HEK293T (cell line): ENCODE measurements around the gene HBA2.

Source experiments
- CTCF ChIA-PET: fragments of 350-600 bp; formaldehyde crosslinking; extraction: SDS; loops from one replicate; lab custom pipeline; 2021; ENCODE audit warnings: antibody characterized with exemption, inconsistent platforms; lab: Yijun Ruan, JAX
- POLR2A ChIA-PET: fragments of 350-600 bp; formaldehyde crosslinking; extraction: SDS; loops from one replicate; lab custom pipeline; 2020; ENCODE audit warnings: antibody characterized with exemption, inconsistent platforms; lab: Yijun Ruan, JAX
- DNase-seq: peaks from one replicate; pipeline ENCODE4 v3.0.0; 2012; ENCODE audit warnings: mixed read lengths; ENCODE audit errors: extremely low spot score
- ARNT ChIP-seq: fragments of 450-650 bp; IDR thresholded peaks from 2 replicates; pipeline ENCODE4 v1.6.1; 2017; ENCODE audit warnings: mild to moderate bottlenecking
- BHLHE40 ChIP-seq: fragments of 450-650 bp; IDR thresholded peaks from 2 replicates; pipeline ENCODE4 v1.6.1; 2016; ENCODE audit warnings: mild to moderate bottlenecking, moderate library complexity, borderline replicate concordance
- CTBP1 ChIP-seq: fragments of 450-650 bp; IDR thresholded peaks from 2 replicates; pipeline ENCODE4 v1.6.1; 2016; ENCODE audit warnings: borderline replicate concordance
- ELF4 ChIP-seq: fragments of 450-650 bp; IDR thresholded peaks from 2 replicates; pipeline ENCODE4 v1.6.1; 2017; ENCODE audit warnings: antibody characterized with exemption
- FOXA1 ChIP-seq: fragments of 450-650 bp; IDR thresholded peaks from 2 replicates; pipeline ENCODE4 v1.6.1; 2016; ENCODE audit warnings: mild to moderate bottlenecking
- FOXK2 ChIP-seq: fragments of 450-650 bp; IDR thresholded peaks from 2 replicates; pipeline ENCODE4 v1.6.1; 2016; ENCODE audit warnings: mild to moderate bottlenecking
- FOXM1 ChIP-seq: fragments of 450-650 bp; IDR thresholded peaks from 2 replicates; pipeline ENCODE4 v1.6.1; 2017; ENCODE audit warnings: mild to moderate bottlenecking, borderline replicate concordance
- HDGF ChIP-seq: fragments of 450-650 bp; IDR thresholded peaks from 2 replicates; pipeline ENCODE4 v1.6.1; 2017; ENCODE audit warnings: antibody characterized with exemption, borderline replicate concordance
- L3MBTL2 ChIP-seq: fragments of 450-650 bp; conservative IDR thresholded peaks from 2 replicates; pipeline ENCODE4 v1.6.1; 2016; ENCODE audit warnings: mild to moderate bottlenecking
- LEF1 ChIP-seq: fragments of 450-650 bp; IDR thresholded peaks from 2 replicates; pipeline ENCODE4 v1.6.1; 2017; ENCODE audit warnings: mild to moderate bottlenecking, borderline replicate concordance
- NFRKB ChIP-seq: fragments of 450-650 bp; IDR thresholded peaks from 2 replicates; pipeline ENCODE4 v1.6.1; 2016; ENCODE audit warnings: mild to moderate bottlenecking, moderate library complexity
- PKNOX1 ChIP-seq: fragments of 450-650 bp; IDR thresholded peaks from 2 replicates; pipeline ENCODE4 v1.6.1; 2016
- SP1 ChIP-seq: fragments of 450-650 bp; IDR thresholded peaks from 2 replicates; pipeline ENCODE4 v1.6.1; 2017
- SUZ12 ChIP-seq: fragments of 450-650 bp; IDR thresholded peaks from 2 replicates; pipeline ENCODE4 v1.6.1; 2016; ENCODE audit warnings: mild to moderate bottlenecking
- TARDBP ChIP-seq: fragments of 450-650 bp; IDR thresholded peaks from 2 replicates; pipeline ENCODE4 v1.6.1; 2016
- ZNF384 ChIP-seq: fragments of 450-650 bp; IDR thresholded peaks from 2 replicates; pipeline ENCODE4 v1.6.1; 2016

Gene HBA2

GRCh38 chr16:138049-138417 lies 34.6 kb upstream of the HBA2 start:
- no peak for TF ChIP-seq PKNOX1
- TF ChIP-seq HDGF = no peak
- no peak for TF ChIP-seq SP1
- DNase-seq = no peak
- POLR2A ChIA-PET = interaction anchor here (1.0 kb wide), 1 partner anchor 97 kb away, joined by 3 read pairs; no protein-coding TSS in a partner anchor
- CTCF ChIA-PET = no interaction called here

GRCh38 chr16:140175-140857 lies 32.4 kb upstream of the HBA2 start:
- no peak for TF ChIP-seq ELF4
- TF ChIP-seq TARDBP = no peak
- TF ChIP-seq SUZ12 = no peak
- TF ChIP-seq NFRKB = no peak
- no peak for TF ChIP-seq LEF1
- TF ChIP-seq ZNF384 = no peak
- TF ChIP-seq SP1 = no peak
- no peak for TF ChIP-seq PKNOX1
- no peak for TF ChIP-seq FOXK2
- TF ChIP-seq L3MBTL2 = no peak
- TF ChIP-seq FOXA1 = no peak
- no peak for TF ChIP-seq HDGF
- TF ChIP-seq BHLHE40 = no peak
- TF ChIP-seq FOXM1 = no peak
- TF ChIP-seq CTBP1 = no peak
- TF ChIP-seq ARNT = no peak
- no peak for DNase-seq
- CTCF ChIA-PET = no interaction called here
- POLR2A ChIA-PET = interaction anchor here (0.5 to 1.7 kb wide), 3 partner anchors 9 to 87 kb away, joined by 3 read pairs; no protein-coding TSS in a partner anchor

GRCh38 chr16:142405-142967 lies 30.2 kb upstream of the HBA2 start:
- TF ChIP-seq ZNF384 = no peak
- TF ChIP-seq NFRKB = no peak
- TF ChIP-seq L3MBTL2 = no peak
- no peak for TF ChIP-seq HDGF
- TF ChIP-seq FOXA1 = no peak
- TF ChIP-seq TARDBP = no peak
- TF ChIP-seq LEF1 = no peak
- no peak for TF ChIP-seq FOXM1
- TF ChIP-seq BHLHE40 = no peak
- TF ChIP-seq CTBP1 = no peak
- no peak for TF ChIP-seq ARNT
- no peak for TF ChIP-seq ELF4
- no peak for DNase-seq
- ChIA-PET POLR2A (no interaction called here), CTCF (interaction anchor here (1.4 kb wide), 1 partner anchor 35 kb away, joined by 3 read pairs; no protein-coding TSS in a partner anchor)

GRCh38 chr16:143047-143446 lies 29.6 kb upstream of the HBA2 start:
- no peak for DNase-seq
- TF ChIP-seq SP1 (no peak), BHLHE40 (no peak), HDGF (no peak), CTBP1 (no peak), FOXK2 (no peak), ARNT (no peak), NFRKB (no peak), TARDBP (no peak), LEF1 (no peak), ELF4 (no peak), ZNF384 (no peak), SUZ12 (no peak), L3MBTL2 (no peak), PKNOX1 (no peak), FOXM1 (no peak), FOXA1 (no peak)
- POLR2A ChIA-PET = no interaction called here
- CTCF ChIA-PET = interaction anchor here (1.0 to 1.4 kb wide), 2 partner anchors 18 to 36 kb away, joined by 3 to 5 read pairs; no protein-coding TSS in a partner anchor

GRCh38 chr16:143456-143855 lies 29.2 kb upstream of the HBA2 start:
- DNase-seq = no peak
- no peak for TF ChIP-seq CTBP1
- no peak for TF ChIP-seq L3MBTL2
- TF ChIP-seq NFRKB = no peak
- POLR2A ChIA-PET = no interaction called here
- CTCF ChIA-PET = interaction anchor here (1.0 to 1.4 kb wide), 2 partner anchors 19 to 36 kb away, joined by 3 to 5 read pairs; no protein-coding TSS in a partner anchor

- TF ChIP-seq FOXK2 (no peak), CTBP1 (no peak), L3MBTL2 (no peak), ELF4 (no peak), HDGF (no peak), FOXA1 (no peak)
- POLR2A ChIA-PET = no interaction called here
- DNase-seq = no peak
- CTCF ChIA-PET = no interaction called here
These were observed 27.9 kb upstream of the HBA2 start for GRCh38 chr16:144797-145252.
